Activated T-helper 1 cell treated with anti-CD3 and anti-CD28 coated beads, Interleukin-12 subunit alpha, Interleukin-12 subunit beta, Interleukin-2, Interleukin-4 antibody, amounts not matched to agents 30 ng/mL and 10 ng/mL and 1 ng/mL, durations not matched to agents 14 hours and 24 hours and 36 hours (primary cell): ENCODE data around the gene FAM83D. TPM values are rescaled to one million over a fixed set of nuclear protein-coding genes. Genes with fewer than 3 reads are reported as not detected.
"Not testable (repeated sequence)": the region's sequence is repeated elsewhere in the genome, so short reads cannot be mapped to it uniquely, and the experiment has no call there.

Experiments used
- DNase-seq: peaks from one replicate; pipeline ENCODE4 v3.0.0; 2021; ENCODE audit warnings: low spot score
- H3K27ac Mint-ChIP-seq: one replicate; pipeline ENCODE4 v1.8.0; 2021; ENCODE audit warnings: mild to moderate bottlenecking, mixed read lengths
- H3K27me3 Mint-ChIP-seq: one replicate; pipeline ENCODE4 v1.8.0; 2022; ENCODE audit warnings: mild to moderate bottlenecking, moderate library complexity, mixed read lengths; ENCODE audit not compliant: insufficient read depth
- H3K36me3 Mint-ChIP-seq: one replicate; pipeline ENCODE4 v1.8.0; 2021; ENCODE audit warnings: low read depth, mixed read lengths
- H3K4me1 Mint-ChIP-seq: one replicate; pipeline ENCODE4 v1.8.0; 2021; ENCODE audit warnings: low read depth, mixed read lengths
- H3K4me3 Mint-ChIP-seq: one replicate; pipeline ENCODE4 v1.8.0; 2021; ENCODE audit warnings: mild to moderate bottlenecking, moderate library complexity, mixed read lengths
- H3K9me3 Mint-ChIP-seq: one replicate; pipeline ENCODE4 v1.8.0; 2021; ENCODE audit warnings: mixed read lengths
- intact Hi-C: fragments of 100-400 bp; cut with micrococcal nuclease; formaldehyde crosslinking; loops from one replicate; pipeline ENCODE4 v1.15.1; 2024
- total RNA-seq: library from RNA; stranded (reverse); gene quantifications from 2 replicates; pipeline ENCODE4 v1.2.3, GENCODE V29; 2022

FAM83D gene
- total RNA-seq, 1 donor from 2014 or later: 12.4 TPM

DNA sequence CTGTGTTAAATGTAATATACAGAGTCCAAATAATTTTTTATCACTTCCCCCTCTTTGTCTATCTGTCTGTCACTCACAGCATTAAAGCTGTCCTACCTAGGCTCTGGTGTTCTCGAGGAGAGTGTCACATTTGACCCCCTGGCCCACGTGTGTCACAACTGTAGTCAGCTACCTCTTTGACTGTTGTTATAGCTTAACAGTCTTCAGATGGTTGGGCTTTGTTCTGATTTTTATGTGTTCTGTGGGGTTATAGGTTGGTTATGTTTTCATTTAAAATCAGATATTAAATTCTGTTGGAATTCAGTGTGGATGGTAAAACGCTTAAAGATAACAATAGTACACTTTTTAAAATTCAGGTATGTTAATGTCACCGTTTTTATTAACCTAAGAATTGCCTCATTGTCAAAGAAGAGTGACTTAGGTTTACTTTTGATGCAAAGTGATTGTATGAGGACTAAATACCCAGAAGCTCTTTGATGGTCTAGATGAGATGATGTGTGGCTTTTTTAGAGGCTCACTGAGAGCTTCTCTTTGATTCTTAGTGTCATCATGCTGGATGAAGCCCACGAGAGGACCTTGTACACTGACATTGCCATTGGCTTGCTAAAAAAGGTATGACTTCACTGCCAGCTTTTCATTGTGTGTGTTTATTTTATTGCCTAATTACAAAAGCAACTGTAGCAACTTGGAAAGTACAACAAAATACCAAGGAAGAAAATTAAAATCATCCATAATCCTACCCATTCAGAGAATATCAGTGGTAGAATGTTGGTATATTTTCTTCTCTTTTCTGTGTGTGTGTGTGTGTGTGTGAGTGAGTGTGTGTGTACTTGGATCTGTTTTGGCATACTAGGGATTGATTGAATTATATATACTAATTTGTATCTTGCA, 65.8 kb downstream of the FAM83D start:
- intact Hi-C loops: no loop called here
- H3K27me3 Mint-ChIP-seq: no peaks in the 10 kb centered on the region
- H3K4me1 Mint-ChIP-seq: peaks cover 21% of the 10 kb centered on the region
- peak overlapping the region; percentile 59 for H3K27ac Mint-ChIP-seq
- peaks cover 28% of the 10 kb centered on the region for H3K36me3 Mint-ChIP-seq
- DNase-seq: no peak
- H3K9me3 Mint-ChIP-seq: no peaks in the 10 kb centered on the region
- no peak overlapping the region for H3K4me3 Mint-ChIP-seq

DNA sequence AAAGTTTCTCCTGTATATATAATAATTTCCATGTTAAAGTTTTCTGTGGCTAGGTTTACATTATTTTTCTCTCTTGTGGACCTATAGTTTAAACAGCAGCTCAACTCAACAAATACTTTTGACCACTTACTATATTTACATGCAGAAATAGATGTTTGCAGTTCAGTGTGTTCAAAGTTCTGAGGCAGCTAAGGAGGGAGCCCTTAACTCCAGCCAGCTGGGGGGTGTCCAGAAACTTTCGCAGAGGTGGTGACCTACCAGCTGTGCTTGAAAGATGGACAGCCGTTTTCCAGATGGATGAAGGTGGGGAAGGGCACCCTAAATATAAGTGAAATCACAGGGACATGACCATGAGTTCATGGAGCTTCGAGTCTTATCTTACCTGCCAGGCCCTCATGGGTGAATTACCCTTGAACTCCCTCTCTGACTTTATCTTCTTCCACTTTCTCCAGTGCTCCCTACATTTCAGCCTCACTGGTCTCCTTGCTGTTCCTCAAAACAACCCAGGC, 69.4 kb downstream of the FAM83D start:
- no peaks in the 10 kb centered on the region for H3K27me3 Mint-ChIP-seq
- DNase-seq: no peak
- peak overlapping the region; percentile 32 for H3K27ac Mint-ChIP-seq
- no peak overlapping the region for H3K4me3 Mint-ChIP-seq
- H3K4me1 Mint-ChIP-seq: peaks cover 33% of the 10 kb centered on the region
- peaks cover 38% of the 10 kb centered on the region for H3K36me3 Mint-ChIP-seq
- H3K9me3 Mint-ChIP-seq: no peaks in the 10 kb centered on the region
- intact Hi-C loops: loop anchor here (5.0 kb wide), 1 partner anchor 153 kb away; no protein-coding TSS in a partner anchor

DNA sequence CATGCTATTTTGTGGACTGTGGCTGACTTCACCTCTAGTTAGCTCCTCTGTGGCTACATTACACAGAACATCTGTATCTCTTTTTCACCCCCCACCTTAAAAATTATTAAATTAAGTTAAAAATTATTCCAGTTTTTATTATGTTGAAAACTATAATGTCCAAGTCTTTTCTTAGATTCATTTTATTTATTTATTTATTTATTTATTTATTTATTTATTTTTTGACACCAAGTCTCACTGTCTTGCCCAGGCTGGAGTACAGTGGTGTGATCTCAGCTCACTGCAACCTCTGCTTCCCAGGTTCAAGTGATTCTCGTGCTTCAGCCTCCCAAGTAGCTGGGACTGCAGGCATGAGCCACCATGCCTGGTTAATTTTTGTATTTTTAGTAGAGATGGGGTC, 70.6 kb downstream of the FAM83D start:
- intact Hi-C loops: loop anchor here (1.0 to 5.0 kb wide), 6 partner anchors 22 to 155 kb away; partner anchors contain the start of genes DHX35 and FAM83D
- H3K9me3 Mint-ChIP-seq, H3K27me3 Mint-ChIP-seq, H3K4me3 Mint-ChIP-seq, DNase-seq: not testable (repeated sequence)
- peaks cover 38% of the 10 kb centered on the region for H3K4me1 Mint-ChIP-seq
- H3K36me3 Mint-ChIP-seq: peaks cover 39% of the 10 kb centered on the region
- H3K27ac Mint-ChIP-seq: peak overlapping the region; percentile 32

DNA sequence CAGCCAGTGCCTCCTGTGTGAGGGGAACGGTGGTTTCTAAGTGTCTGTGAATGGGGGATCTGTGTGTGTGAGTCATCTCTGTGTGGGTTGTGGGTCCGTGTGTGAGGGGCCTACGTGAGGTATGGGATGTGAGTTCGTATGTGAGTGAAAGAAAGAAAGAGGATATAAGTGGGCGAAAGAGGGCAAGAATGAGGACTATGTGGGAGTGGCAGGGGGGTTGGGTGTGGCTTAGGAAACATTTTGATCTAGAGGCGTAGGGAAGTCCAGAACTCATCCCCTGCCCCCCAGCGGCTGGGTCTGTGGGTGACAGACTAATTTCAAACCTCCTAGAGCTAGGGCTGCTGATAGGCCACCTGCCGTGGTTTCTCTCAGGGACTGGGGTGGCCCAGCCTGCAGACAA, 71.4 kb downstream of the FAM83D start:
- intact Hi-C loops: loop anchor here (1.0 to 5.0 kb wide), 6 partner anchors 22 to 155 kb away; partner anchors contain the start of genes DHX35 and FAM83D
- Mint-ChIP-seq H3K9me3 (no peaks in the 10 kb centered on the region), H3K36me3 (peaks cover 41% of the 10 kb centered on the region), H3K4me1 (peaks cover 38% of the 10 kb centered on the region), H3K4me3 (peak overlapping the region; percentile 46), H3K27ac (peak overlapping the region; percentile 71), H3K27me3 (no peaks in the 10 kb centered on the region)
- peak; percentile 15 for DNase-seq

DNA sequence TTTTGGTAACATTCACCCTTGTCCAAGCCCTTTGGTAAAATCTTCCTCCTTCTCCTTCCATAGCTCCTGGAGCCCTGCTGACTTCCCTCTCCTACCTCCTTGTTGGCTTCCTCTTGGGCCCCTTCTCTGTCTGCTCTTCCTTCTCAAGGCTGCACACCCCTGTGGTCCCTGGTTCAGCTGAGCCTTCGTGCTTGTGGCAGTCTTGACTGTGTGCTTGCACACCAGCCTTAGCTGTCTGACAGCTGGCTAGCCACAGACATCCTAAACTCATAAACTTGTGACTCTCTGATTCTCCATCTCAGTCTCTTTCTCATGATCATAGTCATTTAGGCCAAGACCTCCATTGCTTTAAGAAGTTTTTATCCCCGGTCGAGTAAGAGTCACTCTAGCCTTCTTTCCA, 73.0 kb downstream of the FAM83D start:
- intact Hi-C loops: loop anchor here (5.0 kb wide), 1 partner anchor 157 kb away; no protein-coding TSS in a partner anchor
- H3K36me3 Mint-ChIP-seq: peaks cover 48% of the 10 kb centered on the region
- no peaks in the 10 kb centered on the region for H3K9me3 Mint-ChIP-seq
- DNase-seq: no peak
- peaks cover 38% of the 10 kb centered on the region for H3K4me1 Mint-ChIP-seq
- H3K4me3 Mint-ChIP-seq: no peak overlapping the region
- peak overlapping the region; percentile 25 for H3K27ac Mint-ChIP-seq
- H3K27me3 Mint-ChIP-seq: no peaks in the 10 kb centered on the region

DNA sequence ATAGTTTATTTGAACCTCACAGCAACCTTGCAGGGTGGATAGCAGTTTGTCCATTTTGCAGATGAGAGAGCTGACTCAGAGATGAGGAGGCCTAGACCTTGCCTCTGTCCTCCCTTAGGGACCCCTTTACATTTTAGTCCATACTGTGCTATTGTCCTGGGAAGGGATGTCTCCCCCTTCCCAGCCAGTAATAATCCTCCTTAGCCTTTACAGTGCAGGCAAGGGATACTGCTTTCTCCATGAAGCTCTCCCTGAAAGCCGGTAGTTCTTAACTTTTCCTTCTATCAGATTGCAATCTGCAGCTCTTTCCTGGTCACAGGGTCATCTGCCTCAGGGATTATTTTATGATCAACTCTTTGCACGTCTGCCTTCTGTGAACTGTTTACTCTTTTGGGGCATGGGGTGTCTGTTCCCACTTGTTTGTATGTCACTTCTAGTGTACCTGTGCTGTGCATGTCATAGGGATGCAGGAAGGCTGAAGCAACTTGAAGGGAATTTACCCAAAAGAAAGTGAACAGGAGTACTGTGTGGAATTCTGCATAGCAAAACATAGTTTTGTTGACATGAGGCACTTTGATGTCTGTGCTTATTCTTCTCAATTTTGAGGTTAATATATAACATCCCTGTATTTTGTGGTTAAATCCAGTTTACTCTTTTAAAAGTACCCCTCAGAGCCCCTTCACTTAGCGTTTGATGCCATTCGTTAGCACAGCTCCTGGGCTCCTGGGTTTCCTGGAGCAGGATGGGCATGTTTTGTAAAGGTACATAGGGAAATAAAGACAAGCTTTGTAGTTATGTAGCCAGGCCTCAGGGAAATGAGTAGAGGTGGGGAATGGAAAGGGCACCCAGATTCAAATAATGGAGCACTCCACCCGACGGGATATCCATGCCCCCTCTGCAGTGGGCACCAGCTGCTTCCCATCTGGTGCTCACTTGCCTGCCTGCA, 74.0 kb downstream of the FAM83D start:
- H3K27ac Mint-ChIP-seq: no peak overlapping the region
- no peaks in the 10 kb centered on the region for H3K27me3 Mint-ChIP-seq
- no peak overlapping the region for H3K4me3 Mint-ChIP-seq
- H3K9me3 Mint-ChIP-seq: no peaks in the 10 kb centered on the region
- intact Hi-C loops: loop anchor here (5.0 kb wide), 1 partner anchor 158 kb away; no protein-coding TSS in a partner anchor
- H3K4me1 Mint-ChIP-seq: peaks cover 38% of the 10 kb centered on the region
- no peak for DNase-seq
- H3K36me3 Mint-ChIP-seq: peaks cover 45% of the 10 kb centered on the region

Other genes starting within 250 kb of the FAM83D start
- gene SLC32A1, start 201.9 kb upstream of the FAM83D start, total RNA-seq: not detected in 2 replicates
- 14.9 and 15.2 TPM in 2 replicates for gene ACTR5, start 178.0 kb upstream of the FAM83D start, total RNA-seq
- 139 and 143 TPM in 2 replicates for gene PPP1R16B, start 120.7 kb upstream of the FAM83D start, total RNA-seq
- gene DHX35, start 35.9 kb downstream of the FAM83D start, total RNA-seq: 17.2 and 17.3 TPM in 2 replicates